ENCODE results near the gene LRP8. TPM values are rescaled to one million over a fixed set of nuclear protein-coding genes. Genes with fewer than 3 reads are reported as not detected.

The LRP8 gene
- total and polyA plus RNA-seq, 2 donors (not counting 1 experiment from before 2014, with no cell fraction given) = 7.8 to 9.4 TPM

GRCh38 chr1:53279296-53280200, 48.3 kb downstream of the LRP8 start:
- H3K27ac Mint-ChIP-seq = no peak overlapping the region
- ChIA-PET CTCF (interaction anchor here (0.6 to 6.6 kb wide), 19 partner anchors 9 to 487 kb away, joined by 3 to 350 read pairs (median 4); partner anchors contain the start of gene MAGOH), POLR2A (no interaction called here)
- no peaks in the 10 kb centered on the region for H3K9me3 Mint-ChIP-seq (ENCODE audit: insufficient read depth)
- no peak overlapping the region for H3K4me3 ChIP-seq (ENCODE audit: control extremely low read depth in 1 of 5, extremely low read depth in 1 of 5, insufficient read depth in 1 of 5, low read depth in 2 of 5, low read length in 4 of 5)
- H4K20me1 ChIP-seq (ENCODE audit: control insufficient read depth, insufficient read depth, low read length, poor library complexity, severe bottlenecking) = no peaks in the 10 kb centered on the region
- H3K27me3 ChIP-seq (replicated peaks in 1 of 4; ENCODE audit: control extremely low read depth in 1 of 4, control insufficient read depth in 3 of 4, insufficient read depth in 4 of 4, low read length in 3 of 4) = no peaks in the 10 kb centered on the region
- no peaks in the 10 kb centered on the region for H3K27me3 Mint-ChIP-seq
- no peak overlapping the region for H2AFZ ChIP-seq (ENCODE audit: insufficient read depth, low read depth, low read length, poor library complexity, severe bottlenecking)
- H3K9me3 ChIP-seq (ENCODE audit: control extremely low read depth in 1 of 3, control insufficient read depth in 2 of 3, insufficient read depth in 1 of 3, low read length in 2 of 3) = no peaks in the 10 kb centered on the region
- no peaks in the 10 kb centered on the region for H3K79me2 ChIP-seq (ENCODE audit: control insufficient read depth, insufficient read depth, low read length)
- H3K4me3 Mint-ChIP-seq = no peak overlapping the region
- H3K36me3 ChIP-seq (replicated peaks in 1 of 2; ENCODE audit: control extremely low read depth in 1 of 2, control insufficient read depth in 1 of 2, extremely low read depth in 1 of 2, insufficient read depth in 2 of 2, low read length in 1 of 2) = peaks cover 0 to 4% of the 10 kb centered on the region in 2 experiments
- no peak for ATAC-seq (ENCODE audit: low read depth)
- intact Hi-C loops (cut with micrococcal nuclease) = loop anchor here (5.0 kb wide), 1 partner anchor 473 kb away; no protein-coding TSS in a partner anchor
- H3K27ac ChIP-seq (ENCODE audit: low read length in 2 of 2) = no peak overlapping the region
- H3K4me1 Mint-ChIP-seq = no peaks in the 10 kb centered on the region
- H3K4me2 ChIP-seq (replicated peaks; ENCODE audit: low read depth, low read length, poor library complexity, severe bottlenecking) = no peak overlapping the region
- DNase-seq = no peak
- no peak overlapping the region for H3K9ac ChIP-seq (ENCODE audit: low read length)
- no peaks in the 10 kb centered on the region for H3K4me1 ChIP-seq (ENCODE audit: control insufficient read depth in 2 of 2, insufficient read depth in 2 of 2, low read length in 2 of 2)
- 88% methylated on average over 11 of the region's 14 CpGs for whole genome bisulfite sequencing (ENCODE audit: insufficient coverage)
- TF ChIP-seq CTCF (IDR thresholded peaks at IDR 0.05) (no peak), EZH2 (IDR thresholded peaks at IDR 0.05; ENCODE audit: borderline replicate concordance, insufficient read depth, low read depth, low read length, poor library complexity, severe bottlenecking) (no peak)

- H3K27ac Mint-ChIP-seq = no peak overlapping the region
- DNase-seq (peak; percentile 73), ATAC-seq (ENCODE audit: low read depth) (peak; percentile 90)
- Histone ChIP-seq H3K9ac (ENCODE audit: low read length) (no peak overlapping the region), H2AFZ (ENCODE audit: insufficient read depth, low read depth, low read length, poor library complexity, severe bottlenecking) (no peak overlapping the region), H3K36me3 (replicated peaks in 1 of 2; ENCODE audit: control extremely low read depth in 1 of 2, control insufficient read depth in 1 of 2, extremely low read depth in 1 of 2, insufficient read depth in 2 of 2, low read length in 1 of 2) (peaks cover 0 to 4% of the 10 kb centered on the region in 2 experiments), H3K4me1 (ENCODE audit: control insufficient read depth in 2 of 2, insufficient read depth in 2 of 2, low read length in 2 of 2) (no peaks in the 10 kb centered on the region), H3K79me2 (ENCODE audit: control insufficient read depth, insufficient read depth, low read length) (no peaks in the 10 kb centered on the region), H3K4me3 (ENCODE audit: control extremely low read depth in 1 of 5, extremely low read depth in 1 of 5, insufficient read depth in 1 of 5, low read depth in 2 of 5, low read length in 4 of 5) (no peak overlapping the region), H3K27me3 (replicated peaks in 1 of 4; ENCODE audit: control extremely low read depth in 1 of 4, control insufficient read depth in 3 of 4, insufficient read depth in 4 of 4, low read length in 3 of 4) (no peaks in the 10 kb centered on the region), H4K20me1 (ENCODE audit: control insufficient read depth, insufficient read depth, low read length, poor library complexity, severe bottlenecking) (no peaks in the 10 kb centered on the region), H3K9me3 (ENCODE audit: control extremely low read depth in 1 of 3, control insufficient read depth in 2 of 3, insufficient read depth in 1 of 3, low read length in 2 of 3) (no peaks in the 10 kb centered on the region), H3K4me2 (replicated peaks; ENCODE audit: low read depth, low read length, poor library complexity, severe bottlenecking) (no peak overlapping the region), H3K27ac (ENCODE audit: low read length in 2 of 2) (no peak overlapping the region)
- TF ChIP-seq EZH2 (IDR thresholded peaks at IDR 0.05; ENCODE audit: borderline replicate concordance, insufficient read depth, low read depth, low read length, poor library complexity, severe bottlenecking) (no peak), CTCF (IDR thresholded peaks at IDR 0.05) (peak; percentile 96)
- intact Hi-C loops (cut with micrococcal nuclease) = loop anchor here (1.0 to 5.0 kb wide), 2 partner anchors 48 to 474 kb away; no protein-coding TSS in a partner anchor
- no peaks in the 10 kb centered on the region for H3K4me1 Mint-ChIP-seq
- H3K9me3 Mint-ChIP-seq (ENCODE audit: insufficient read depth) = no peaks in the 10 kb centered on the region
- ChIA-PET CTCF (interaction anchor here (0.6 to 6.6 kb wide), 39 partner anchors 8 to 681 kb away, joined by 3 to 350 read pairs (median 4); partner anchors contain the start of gene MAGOH), POLR2A (no interaction called here)
- H3K4me3 Mint-ChIP-seq = no peak overlapping the region
- 0% methylated on average over 4 of the region's 8 CpGs for WGBS (ENCODE audit: insufficient coverage)
- H3K27me3 Mint-ChIP-seq = no peaks in the 10 kb centered on the region
Measured at GRCh38 chr1:53278298-53278725, 49.6 kb downstream of the LRP8 start.

Data from B cell (primary cell).